Activated T-helper 17 cell treated with anti-CD3 and anti-CD28 coated beads, Interleukin-2, amount 50 U/mL, for 72 hours (primary cell): Measurements from ENCODE around the gene CPXCR1. TPM values are rescaled to one million over a fixed set of nuclear protein-coding genes. Genes with fewer than 3 reads are reported as not detected.
"Not testable (repeated sequence)": the region's sequence is repeated elsewhere in the genome, so short reads cannot be mapped to it uniquely, and the experiment has no call there.

Source experiments
- ATAC-seq: fragments of 150-1000 bp; cut with Tn5 transposase; replicated peaks from 2 replicates; pipeline ENCODE4 v1.10.0; 2021; ENCODE audit warnings: mild to moderate bottlenecking, moderate library complexity
- H3K27ac Mint-ChIP-seq: one replicate; pipeline ENCODE4 v1.8.0; 2022; ENCODE audit warnings: mixed read lengths
- H3K27me3 Mint-ChIP-seq: one replicate; pipeline ENCODE4 v1.8.0; 2022; ENCODE audit warnings: mixed read lengths
- H3K36me3 Mint-ChIP-seq: one replicate; pipeline ENCODE4 v1.8.0; 2022; ENCODE audit warnings: low read depth, mild to moderate bottlenecking, mixed read lengths
- H3K4me1 Mint-ChIP-seq: one replicate; pipeline ENCODE4 v1.8.0; 2022; ENCODE audit warnings: mixed read lengths
- H3K4me3 Mint-ChIP-seq: one replicate; pipeline ENCODE4 v1.8.0; 2022; ENCODE audit warnings: mild to moderate bottlenecking, mixed read lengths
- H3K9me3 Mint-ChIP-seq: one replicate; pipeline ENCODE4 v1.8.0; 2022; ENCODE audit warnings: mixed read lengths
- total RNA-seq, 2 donors: library from RNA; stranded (reverse); gene quantifications; one replicate each; pipeline ENCODE4 v1.2.3, GENCODE V29; 2022

Gene CPXCR1
- not detected for total RNA-seq

DNA sequence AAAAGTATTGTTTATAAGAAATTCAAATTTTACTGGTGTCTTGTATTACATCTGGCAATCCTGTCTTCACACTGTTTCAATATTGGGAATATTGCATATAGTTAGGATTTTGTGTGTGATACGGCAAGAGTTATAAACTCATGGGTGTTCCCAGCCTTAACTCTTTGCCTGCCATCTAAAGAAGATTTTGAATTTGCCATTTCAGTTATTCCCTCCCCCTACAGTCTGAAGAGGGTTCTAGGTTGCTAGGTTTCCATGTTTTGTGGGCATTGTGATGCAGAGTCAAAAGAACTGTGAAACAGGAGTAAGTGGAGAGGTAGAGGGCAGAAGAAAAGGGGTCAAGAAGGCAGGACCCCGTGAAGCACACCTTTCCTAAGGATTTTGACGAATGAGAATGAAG lies at the start of gene CPXCR1:
CPXCR1 (plus strand) TSS at position 301 of the 400 bp plus-strand sequence. CDS start 6,190 bp downstream, outside the sequence.
- no peak within 1 kb of the TSS for H3K4me3 Mint-ChIP-seq
- no peaks in the 10 kb centered on the region for H3K9me3 Mint-ChIP-seq
- H3K4me1 Mint-ChIP-seq: no peaks in the 10 kb centered on the region
- H3K27ac Mint-ChIP-seq: no peak within 1 kb of the TSS
- ATAC-seq: no peak
- no peaks in the 10 kb centered on the region for H3K27me3 Mint-ChIP-seq
- H3K36me3 Mint-ChIP-seq: no peaks in the 10 kb centered on the region

DNA sequence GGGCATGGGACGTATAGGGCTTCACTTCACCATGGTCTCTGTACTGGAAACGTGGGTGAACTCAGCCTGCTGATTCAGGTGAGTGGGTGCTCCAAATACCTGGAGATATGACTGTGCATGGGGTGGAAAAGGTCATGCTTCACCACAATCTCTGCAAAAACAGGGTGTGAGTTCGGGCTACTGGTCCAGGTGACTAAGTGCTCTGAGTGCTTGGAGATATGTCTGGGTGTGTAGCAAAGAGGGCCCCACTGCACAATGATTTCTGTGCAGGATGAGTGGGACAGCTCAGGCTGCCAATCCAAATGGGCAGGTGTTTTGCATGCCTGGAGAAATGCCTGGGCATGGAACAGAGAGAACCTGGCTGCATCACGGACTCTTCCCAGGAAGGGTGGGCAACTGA lies 11.2 kb upstream of the CPXCR1 start:
- no peak overlapping the region for H3K4me3 Mint-ChIP-seq
- no peaks in the 10 kb centered on the region for H3K4me1 Mint-ChIP-seq
- no peaks in the 10 kb centered on the region for H3K9me3 Mint-ChIP-seq
- H3K27ac Mint-ChIP-seq: no peak overlapping the region
- no peaks in the 10 kb centered on the region for H3K36me3 Mint-ChIP-seq
- ATAC-seq: no peak
- no peaks in the 10 kb centered on the region for H3K27me3 Mint-ChIP-seq

DNA sequence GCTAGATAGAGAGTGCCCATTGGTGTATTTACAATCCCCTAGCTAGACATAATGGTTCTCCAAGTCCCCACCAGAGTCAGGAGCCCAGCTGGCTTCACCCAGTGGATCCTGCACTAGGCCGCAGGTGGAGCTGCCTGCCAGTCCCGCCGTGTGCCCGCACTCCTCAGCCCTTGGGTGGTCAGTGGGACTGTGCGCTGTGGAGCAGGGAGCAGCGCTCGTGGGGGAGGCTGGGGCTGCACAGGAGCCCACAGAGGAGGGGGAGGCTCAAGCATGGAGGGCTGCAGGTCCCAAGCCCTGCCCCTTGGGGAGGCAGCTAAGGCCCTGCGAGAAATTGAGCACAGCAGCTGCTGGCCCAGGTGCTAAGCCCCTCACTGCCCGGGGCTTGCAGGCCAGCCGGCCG lies 810 bp upstream of the CPXCR1 start:
- H3K4me1 Mint-ChIP-seq, H3K27me3 Mint-ChIP-seq: not testable (repeated sequence)

DNA sequence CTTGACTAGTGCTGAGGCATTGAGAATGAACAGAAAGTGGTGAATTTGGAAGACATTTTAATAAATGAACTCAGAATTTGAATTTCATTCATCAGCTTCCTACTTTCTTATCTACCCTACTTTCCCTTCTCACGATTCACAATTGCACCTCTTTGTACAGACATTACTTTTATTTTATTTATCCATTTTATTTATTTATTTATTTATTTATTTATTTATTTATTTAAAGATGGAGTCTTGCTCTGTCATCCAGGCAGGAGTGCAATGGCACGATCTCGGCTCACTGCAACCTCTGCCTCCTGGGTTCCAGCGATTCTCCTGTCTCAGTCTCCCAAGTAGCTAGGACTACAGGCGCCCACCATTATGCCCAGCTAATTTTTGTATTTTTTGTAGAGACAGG lies 5.3 kb downstream of the CPXCR1 start:
- not testable (repeated sequence) for H3K4me3 Mint-ChIP-seq, H3K9me3 Mint-ChIP-seq, H3K27me3 Mint-ChIP-seq, H3K36me3 Mint-ChIP-seq, H3K27ac Mint-ChIP-seq, H3K4me1 Mint-ChIP-seq, ATAC-seq

More for the DNA sequence above, 810 bp upstream of the CPXCR1 start:
- H3K9me3 Mint-ChIP-seq, H3K36me3 Mint-ChIP-seq, H3K27ac Mint-ChIP-seq, ATAC-seq, H3K4me3 Mint-ChIP-seq: not testable (repeated sequence)

DNA sequence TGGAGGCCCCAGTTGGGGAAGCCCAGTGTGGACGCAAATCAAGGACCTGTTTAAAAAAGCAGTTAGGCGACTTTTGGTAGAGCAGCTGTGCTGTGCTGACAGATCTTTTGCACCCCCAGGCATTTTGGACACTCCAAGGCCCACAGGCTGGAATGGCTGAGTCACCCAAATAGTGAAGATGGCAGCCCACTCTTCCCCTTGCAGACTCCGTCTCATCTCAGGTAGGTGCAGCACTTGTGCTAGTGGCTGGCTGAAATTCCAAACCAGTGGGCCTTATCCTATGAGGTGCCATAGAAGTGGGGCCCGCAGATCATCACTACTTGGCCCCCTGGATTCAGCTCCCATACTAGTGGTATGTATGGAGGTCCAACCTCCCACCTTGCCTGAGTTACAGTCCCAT lies 42.8 kb downstream of the CPXCR1 start:
- no peak overlapping the region for H3K4me3 Mint-ChIP-seq
- no peaks in the 10 kb centered on the region for H3K4me1 Mint-ChIP-seq

More for the DNA sequence above, 42.8 kb downstream of the CPXCR1 start:
- no peak for ATAC-seq
- no peaks in the 10 kb centered on the region for H3K36me3 Mint-ChIP-seq
- peaks cover 11% of the 10 kb centered on the region for H3K9me3 Mint-ChIP-seq
- H3K27ac Mint-ChIP-seq: no peak overlapping the region
- no peaks in the 10 kb centered on the region for H3K27me3 Mint-ChIP-seq
